ENCODE results near the gene AMMECR1L. TPM values are rescaled to one million over a fixed set of nuclear protein-coding genes. Genes with fewer than 3 reads are reported as not detected.
"Not testable (repeated sequence)": the region's sequence is repeated elsewhere in the genome, so short reads cannot be mapped to it uniquely, and the experiment has no call there.

AMMECR1L gene
- total RNA-seq, 3 donors from 2014 or later, result 13.1 to 18.7 (median 15.6) TPM

- DNase-seq (no peak), ATAC-seq (no peak)
- peaks cover 23% of the 10 kb centered on the region for H3K9me3 ChIP-seq
- H3K36me3 ChIP-seq (ENCODE audit: low read depth), result no peaks in the 10 kb centered on the region
- H3K4me3 ChIP-seq, result no peak overlapping the region
- no peak for TF ChIP-seq CTCF (IDR thresholded peaks at IDR 0.05)
- intact Hi-C loops (cut with DNase I, micrococcal nuclease), result no loop called here
- H3K4me1 ChIP-seq (ENCODE audit: low read depth), result no peaks in the 10 kb centered on the region
Measured at GRCh38 chr2:127820080-127820668, 65.6 kb downstream of the AMMECR1L start.

- TF ChIP-seq CTCF (IDR thresholded peaks at IDR 0.05), result no peak
- ATAC-seq (no peak), DNase-seq (no peak)
- no peaks in the 10 kb centered on the region for H3K4me1 ChIP-seq (ENCODE audit: low read depth)
- no peak overlapping the region for H3K4me3 ChIP-seq
- intact Hi-C loops (cut with DNase I, micrococcal nuclease), result no loop called here
- H3K9me3 ChIP-seq, result peaks cover 23% of the 10 kb centered on the region
- no peaks in the 10 kb centered on the region for H3K36me3 ChIP-seq (ENCODE audit: low read depth)
Measured at GRCh38 chr2:127818794-127819425, 66.8 kb downstream of the AMMECR1L start.

GRCh38 chr2:127818241-127818640 lies 67.5 kb downstream of the AMMECR1L start:
- intact Hi-C loops (cut with DNase I, micrococcal nuclease), result no loop called here
- no peak for ATAC-seq
- DNase-seq, result no peak
- TF ChIP-seq CTCF (IDR thresholded peaks at IDR 0.05), result no peak
- Histone ChIP-seq H3K4me1 (ENCODE audit: low read depth) (no peaks in the 10 kb centered on the region), H3K4me3 (no peak overlapping the region), H3K9me3 (peaks cover 23% of the 10 kb centered on the region), H3K36me3 (ENCODE audit: low read depth) (no peaks in the 10 kb centered on the region)

- no peak for TF ChIP-seq CTCF (IDR thresholded peaks at IDR 0.05)
- intact Hi-C loops (cut with DNase I, micrococcal nuclease), result no loop called here
- H3K9me3 ChIP-seq, result peaks cover 7% of the 10 kb centered on the region
- H3K4me1 ChIP-seq (ENCODE audit: low read depth), result peaks cover 3% of the 10 kb centered on the region
- DNase-seq, result no peak
- H3K36me3 ChIP-seq (ENCODE audit: low read depth), result no peaks in the 10 kb centered on the region
- ATAC-seq, result no peak
- H3K4me3 ChIP-seq, result no peak overlapping the region
Measured at GRCh38 chr2:127814677-127815076, 71.1 kb downstream of the AMMECR1L start.

GRCh38 chr2:127812441-127812840 lies 73.3 kb downstream of the AMMECR1L start:
- DNase-seq; ATAC-seq; H3K4me3 ChIP-seq; H3K9me3 ChIP-seq; H3K36me3 ChIP-seq (ENCODE audit: low read depth); H3K4me1 ChIP-seq (ENCODE audit: low read depth); intact Hi-C loops (cut with DNase I, micrococcal nuclease): not testable (repeated sequence)

Other genes starting within 250 kb of the AMMECR1L start
- gene GPR17, start 239.8 kb downstream of the AMMECR1L start, total RNA-seq, result under 1 TPM in 1 of 3 donors, not detected in 2; 0.51 TPM
- 100 to 1,000 TPM in 1 of 3 donors, 10 to 100 TPM in 2; 12.5 to 478 (median 29.9) TPM for gene LIMS2, start 210.4 kb downstream of the AMMECR1L start, total RNA-seq
- gene SFT2D3, start 184.5 kb downstream of the AMMECR1L start, total RNA-seq, result 1 to 10 TPM; 5.1 to 8.8 (median 8.1) TPM
- 10 to 100 TPM; 43.3 to 57.1 (median 43.4) TPM for gene WDR33, start 74.8 kb downstream of the AMMECR1L start, total RNA-seq
- 10 to 100 TPM; 20.9 to 25.3 (median 21.3) TPM for gene POLR2D, start 27.8 kb downstream of the AMMECR1L start, total RNA-seq
- 10 to 100 TPM; 26.0 to 31.7 (median 29.8) TPM for gene SAP130, start 142.1 kb upstream of the AMMECR1L start, total RNA-seq
- 10 to 100 TPM; 43.0 to 47.1 (median 43.9) TPM for gene UGGT1, start 205.2 kb upstream of the AMMECR1L start, total RNA-seq